Motor neuron (in vitro differentiated cells): ENCODE measurements around the gene SBNO1. TPM values are rescaled to one million over a fixed set of nuclear protein-coding genes. Genes with fewer than 3 reads are reported as not detected.
"Not testable (repeated sequence)": the region's sequence is repeated elsewhere in the genome, so short reads cannot be mapped to it uniquely, and the experiment has no call there.

Experiments used
- ATAC-seq, 8 experiments: fragments of 200-7000 bp; cut with Tn5 transposase; replicated peaks in 6 of 8; 2 replicates each; pipeline ENCODE4 v1.8.0; 2021; ENCODE audit warnings: mild to moderate bottlenecking in 8 of 8, moderate library complexity in 8 of 8
- H3K27ac ChIP-seq, 2 donors: fragments of 250-450 bp; sonication (Bioruptor Pico); 2 replicates each; pipeline ENCODE4 v1.9.0; 2021; ENCODE audit warnings: antibody characterized with exemption in 2 of 2, mild to moderate bottlenecking in 2 of 2, moderate library complexity in 1 of 2
- H3K4me1 ChIP-seq, 2 donors: fragments of 250-450 bp; sonication (Bioruptor Pico); replicated peaks in 1 of 2; 2 replicates each; pipeline ENCODE4 v1.6.1; 2021; ENCODE audit warnings: antibody characterized with exemption in 2 of 2, mild to moderate bottlenecking in 2 of 2, moderate library complexity in 1 of 2
- H3K4me3 ChIP-seq, 5 donors: fragments of 250-450 bp; sonication (Bioruptor Pico); 2 replicates each; pipeline ENCODE4 v1.9.0; 2021; ENCODE audit warnings: antibody characterized with exemption in 5 of 5, mild to moderate bottlenecking in 5 of 5, moderate library complexity in 4 of 5
- WGBS, 10 experiments: fragments of 450-650 bp; shearing (Covaris generic); methylation state at CpG; one replicate each; pipeline ENCODE4 v1.0.0; 2022; 5-methylcytosine and 5-hydroxymethylcytosine counted together
- in situ Hi-C, 9 experiments: fragments of 400-800 bp; cut with MboI; loops; one replicate each; pipeline ENCODE4 v1.15.0; 2021; ENCODE audit warnings: low sequenced_read_pairs in 9 of 9, low pct_unique_long_range_greater_than_20kb in 2 of 9; ENCODE audit not compliant: unreplicated experiment in 9 of 9
- total RNA-seq, 8 experiments: library from RNA; unstranded; fragments of 300-600 nt; gene quantifications; 2 replicates each; pipeline versions ENCODE4 v1.2.3 to v1.2.4, GENCODE V29; 2022

The SBNO1 gene
- total RNA-seq, 8 experiments from 2014 or later: 24.8 to 45.4 (median 31.3) TPM

DNA sequence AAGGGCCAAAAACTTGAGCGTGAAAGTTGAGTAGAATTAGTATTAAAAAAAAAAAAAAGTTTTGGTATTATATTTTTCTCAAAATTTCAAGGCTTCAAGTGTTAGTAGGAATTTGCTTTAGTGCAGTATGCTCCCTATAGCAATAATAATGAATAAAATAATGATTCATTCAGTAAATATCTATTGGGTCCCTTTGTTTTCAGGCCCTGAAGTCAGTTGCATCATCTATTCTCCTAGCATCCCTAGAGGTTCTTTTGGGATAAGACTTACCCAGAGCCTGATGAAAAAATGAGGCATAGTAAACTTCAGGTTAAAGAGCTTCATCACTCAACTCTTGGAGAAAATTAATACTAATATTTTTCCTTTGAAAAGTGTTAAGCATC is 20.3 kb upstream of the SBNO1 start:
- H3K4me3 ChIP-seq: peak overlapping the region; percentile 56 to 65 (median 60)
- peak overlapping the region in 1 of 2 donors; percentile 31 for H3K27ac ChIP-seq
- in situ Hi-C loops: no loop called here
- 0 to 20% (median 0%) methylated on average over 1 of the region's 1 CpG; no CpG with 5 or more reads in 4 of the 10 experiments for WGBS, 10 experiments
- ATAC-seq: no peak
- peaks cover 6 to 8% of the 10 kb centered on the region in 2 donors for H3K4me1 ChIP-seq

DNA sequence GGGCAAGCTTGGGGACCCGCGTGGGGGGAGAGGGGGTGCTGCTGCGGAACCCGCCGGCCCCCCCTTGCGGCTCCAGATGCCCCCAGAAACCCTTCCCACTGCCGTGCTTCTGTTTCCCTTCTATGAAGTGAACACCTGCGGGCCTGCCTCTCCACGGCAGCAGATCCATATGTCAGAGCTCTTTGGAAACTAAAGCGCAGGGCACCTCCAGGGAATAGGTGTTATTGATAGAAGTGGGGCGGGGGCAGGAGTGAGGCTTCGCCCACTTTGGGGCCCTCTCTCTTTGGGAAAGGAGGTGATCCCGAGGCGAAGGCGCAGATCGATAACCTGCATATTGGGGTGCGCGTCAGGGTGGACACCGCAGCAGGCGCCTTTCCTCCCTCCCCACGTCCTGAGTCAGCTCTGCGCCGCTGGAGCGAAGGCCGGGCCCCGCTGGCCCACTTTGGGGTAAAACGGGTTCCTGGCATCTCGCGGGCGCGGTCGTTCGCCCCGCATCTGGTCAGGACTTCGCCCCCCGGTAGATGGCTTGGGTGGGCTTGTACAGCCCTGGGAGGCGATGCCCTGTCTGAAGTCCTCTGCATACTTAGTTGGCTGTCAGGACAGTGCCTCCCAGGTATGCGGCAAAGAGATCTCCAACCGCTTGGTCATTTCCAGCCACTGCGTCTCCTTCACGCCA is 19.8 kb upstream of the SBNO1 start:
- peak in 1 of 8 experiments; percentile 2 for ATAC-seq
- in situ Hi-C loops: no loop called here
- peak overlapping the region; percentile 56 to 65 (median 60) for H3K4me3 ChIP-seq
- peaks cover 6 to 7% of the 10 kb centered on the region in 2 donors for H3K4me1 ChIP-seq
- WGBS, 10 experiments: 0 to 3% (median 0%) methylated on average over 1 to 19 of the region's 41 CpGs; no CpG with 5 or more reads in 3 of the 10 experiments
- peak overlapping the region; percentile 25 to 31 for H3K27ac ChIP-seq

DNA sequence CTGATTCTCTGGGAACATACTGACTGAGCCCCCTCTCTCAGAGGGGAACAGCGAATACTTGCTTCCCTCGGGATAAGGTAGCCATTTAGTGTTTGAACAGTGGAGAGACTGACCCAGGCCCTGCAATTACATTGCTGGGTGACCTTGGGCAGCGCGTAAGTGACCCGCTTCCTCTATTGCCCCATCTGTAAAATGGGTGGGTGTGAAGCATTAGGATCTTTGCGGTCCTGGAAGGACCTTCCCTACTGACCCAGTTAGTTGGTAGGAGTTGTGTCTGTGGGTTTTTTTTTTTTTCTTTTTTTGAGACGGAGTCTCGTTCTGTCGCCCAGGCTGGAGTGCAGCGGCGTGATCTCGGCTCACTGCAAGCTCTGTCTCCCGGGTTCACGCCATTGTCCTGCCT is 18.0 kb upstream of the SBNO1 start:
- H3K4me1 ChIP-seq: peaks cover under 1 to 3% of the 10 kb centered on the region in 2 donors
- 80 to 100% (median 93%) methylated on average over 1 to 6 of the region's 14 CpGs; no CpG with 5 or more reads in 5 of the 10 experiments for WGBS, 10 experiments
- no peak for ATAC-seq
- H3K4me3 ChIP-seq: no peak overlapping the region
- in situ Hi-C loops: no loop called here
- no peak overlapping the region for H3K27ac ChIP-seq

DNA sequence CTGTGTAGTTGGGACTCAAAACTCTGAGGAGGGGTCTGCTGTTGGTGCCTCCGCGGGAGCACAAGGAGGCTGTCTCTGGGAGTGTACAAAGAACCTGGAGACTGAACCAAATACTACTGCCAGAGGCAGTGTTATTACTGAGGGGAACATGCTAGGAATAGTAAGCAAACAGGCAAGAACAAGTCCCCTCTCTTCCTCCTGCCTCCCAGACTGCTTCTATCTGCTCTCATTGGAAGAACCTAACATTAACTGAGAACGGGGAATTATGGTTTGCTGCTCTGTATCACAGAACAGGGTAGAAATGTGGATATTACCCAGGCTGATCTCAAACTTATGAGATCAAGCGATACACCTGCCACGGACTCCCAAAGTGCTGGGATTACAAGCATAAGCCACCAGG is 14.7 kb upstream of the SBNO1 start:
- H3K27ac ChIP-seq: no peak overlapping the region
- no peaks in the 10 kb centered on the region for H3K4me1 ChIP-seq
- H3K4me3 ChIP-seq: no peak overlapping the region
- 83 to 100% (median 90%) methylated on average over 1 to 5 of the region's 5 CpGs; no CpG with 5 or more reads in 4 of the 10 experiments for WGBS, 10 experiments
- ATAC-seq: no peak
- in situ Hi-C loops: no loop called here

DNA sequence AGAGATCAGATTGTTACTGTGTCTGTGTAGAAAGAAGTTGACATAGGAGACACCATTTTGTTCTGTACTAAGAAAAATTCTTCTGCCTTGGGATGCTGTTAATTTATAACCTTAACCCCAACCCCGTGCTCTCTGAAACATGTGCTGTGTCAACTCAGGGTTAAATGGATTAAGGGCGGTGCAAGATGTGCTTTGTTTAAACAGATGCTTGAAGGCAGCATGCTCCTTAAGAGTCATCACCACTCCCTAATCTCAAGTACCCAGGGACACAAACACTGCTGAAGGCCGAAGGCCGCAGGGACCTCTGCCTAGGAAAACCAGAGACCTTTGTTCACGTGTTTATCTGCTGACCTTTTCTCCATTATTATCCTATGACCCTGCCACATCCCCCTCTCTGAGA is 7.8 kb upstream of the SBNO1 start:
- H3K27ac ChIP-seq, ATAC-seq, in situ Hi-C loops, H3K4me3 ChIP-seq, H3K4me1 ChIP-seq: not testable (repeated sequence)
- 17 to 60% (median 59%) methylated on average over 1 to 2 of the region's 5 CpGs; no CpG with 5 or more reads in 7 of the 10 experiments for WGBS, 10 experiments

DNA sequence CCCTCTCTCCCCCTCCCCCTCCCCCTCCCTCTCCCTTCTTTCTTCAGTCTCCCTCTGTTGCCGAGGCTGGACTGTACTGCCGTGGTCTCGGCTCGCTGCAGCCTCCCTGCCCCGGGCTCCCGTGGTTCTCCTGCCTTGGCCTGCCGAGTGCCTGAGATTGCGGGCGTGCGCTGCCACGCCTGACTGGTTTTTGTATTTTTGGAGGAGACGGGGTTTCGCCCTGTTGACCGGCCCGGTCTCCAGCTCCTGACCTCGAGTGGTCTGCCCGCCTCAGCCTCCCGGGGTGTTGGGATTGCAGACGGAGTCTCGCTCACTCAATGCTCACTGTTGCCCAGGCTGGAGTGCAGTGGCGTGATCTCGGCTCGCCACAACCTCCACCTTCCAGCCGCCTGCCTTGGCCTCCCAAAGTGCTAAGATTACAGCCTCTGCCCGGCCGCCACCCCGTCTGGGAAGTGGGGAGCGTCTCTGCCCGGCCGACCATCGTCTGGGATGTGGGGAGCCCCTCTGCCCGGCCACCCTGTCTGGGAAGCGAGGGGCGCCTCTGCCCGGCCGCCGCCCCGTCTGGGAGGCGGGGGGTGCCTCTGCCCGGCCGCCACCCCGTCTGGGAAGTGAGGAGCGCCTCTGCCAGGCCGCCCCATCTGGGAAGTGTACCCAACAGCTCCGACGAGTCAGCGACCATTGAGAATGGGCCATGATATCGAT is 7.2 kb upstream of the SBNO1 start:
- H3K4me3 ChIP-seq, H3K4me1 ChIP-seq, ATAC-seq, in situ Hi-C loops, H3K27ac ChIP-seq: not testable (repeated sequence)
- 75 to 93% (median 79%) methylated on average over 4 to 8 of the region's 48 CpGs; no CpG with 5 or more reads in 7 of the 10 experiments for WGBS, 10 experiments

DNA sequence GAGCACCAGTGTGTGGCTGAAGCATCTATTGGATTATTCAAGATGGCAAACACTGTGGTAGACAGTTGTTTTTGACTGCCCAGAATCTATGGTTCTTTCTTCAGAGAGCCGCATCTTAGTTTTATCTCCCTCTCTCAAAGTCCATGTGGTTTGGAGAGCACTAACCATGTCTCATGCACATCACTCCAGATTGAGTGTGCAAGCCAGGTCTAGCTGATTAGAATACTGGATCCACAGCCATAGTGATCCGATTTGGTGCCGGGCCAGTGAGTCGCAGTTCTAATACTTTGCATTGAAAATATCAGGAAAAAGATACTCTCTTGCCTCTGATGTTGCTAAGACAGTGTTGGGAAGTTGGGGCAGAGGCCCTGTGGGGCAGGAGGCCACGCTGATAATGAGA is 4.6 kb upstream of the SBNO1 start:
- H3K4me1 ChIP-seq: no peaks in the 10 kb centered on the region
- no peak for ATAC-seq
- H3K4me3 ChIP-seq: no peak overlapping the region
- no peak overlapping the region for H3K27ac ChIP-seq
- in situ Hi-C loops: no loop called here
- 80 to 100% (median 92%) methylated on average over 1 to 5 of the region's 5 CpGs; no CpG with 5 or more reads in 3 of the 10 experiments for WGBS, 10 experiments

DNA sequence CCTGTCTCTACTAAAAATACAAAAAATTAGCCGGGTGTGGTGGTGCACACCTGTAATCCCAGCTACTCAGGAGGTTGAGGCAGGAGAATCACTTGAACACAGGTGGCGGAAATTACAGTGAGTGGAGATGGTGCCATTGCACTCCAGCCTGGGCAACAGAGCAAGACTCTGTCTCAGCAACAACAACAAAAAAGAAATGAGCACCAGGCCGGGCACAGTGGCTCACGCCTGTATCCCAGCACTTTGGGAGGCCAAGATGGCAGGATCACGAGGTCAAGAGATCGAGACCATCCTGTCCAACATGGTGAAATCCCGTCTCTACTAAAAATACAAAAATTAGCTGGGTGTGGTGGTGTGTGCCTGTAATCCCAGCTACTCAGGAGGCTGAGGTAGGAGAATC is 3.8 kb upstream of the SBNO1 start:
- H3K4me1 ChIP-seq, H3K4me3 ChIP-seq, in situ Hi-C loops, ATAC-seq, H3K27ac ChIP-seq: not testable (repeated sequence)
- WGBS, 10 experiments: 60 to 100% (median 93%) methylated on average over 1 to 5 of the region's 7 CpGs; no CpG with 5 or more reads in 4 of the 10 experiments

DNA sequence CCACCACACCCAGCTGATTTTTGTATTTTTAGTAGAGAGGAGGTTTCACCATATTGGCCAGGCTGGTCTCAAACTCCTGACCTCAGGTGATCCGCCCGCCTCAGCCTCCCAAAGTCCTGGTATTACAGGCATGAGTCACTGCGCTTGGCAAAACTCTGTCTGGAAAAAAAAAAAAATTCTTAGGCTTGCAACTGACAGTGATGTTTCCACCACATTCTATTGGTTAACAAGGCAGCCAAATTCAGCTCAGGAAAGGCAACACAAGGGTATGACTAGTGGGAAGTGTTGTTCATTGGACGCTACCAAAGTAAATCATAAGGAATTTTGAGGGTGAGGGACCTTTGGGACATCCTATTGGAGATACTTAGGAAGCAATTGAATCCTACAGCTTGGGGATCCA is 2.9 kb upstream of the SBNO1 start:
- in situ Hi-C loops: no loop called here
- H3K4me3 ChIP-seq: no peak overlapping the region
- WGBS, 10 experiments: 92 to 100% (median 100%) methylated on average over 1 to 4 of the region's 4 CpGs; no CpG with 5 or more reads in 4 of the 10 experiments
- peaks cover 3 to 7% of the 10 kb centered on the region in 2 donors for H3K4me1 ChIP-seq
- no peak overlapping the region for H3K27ac ChIP-seq
- ATAC-seq: no peak

DNA sequence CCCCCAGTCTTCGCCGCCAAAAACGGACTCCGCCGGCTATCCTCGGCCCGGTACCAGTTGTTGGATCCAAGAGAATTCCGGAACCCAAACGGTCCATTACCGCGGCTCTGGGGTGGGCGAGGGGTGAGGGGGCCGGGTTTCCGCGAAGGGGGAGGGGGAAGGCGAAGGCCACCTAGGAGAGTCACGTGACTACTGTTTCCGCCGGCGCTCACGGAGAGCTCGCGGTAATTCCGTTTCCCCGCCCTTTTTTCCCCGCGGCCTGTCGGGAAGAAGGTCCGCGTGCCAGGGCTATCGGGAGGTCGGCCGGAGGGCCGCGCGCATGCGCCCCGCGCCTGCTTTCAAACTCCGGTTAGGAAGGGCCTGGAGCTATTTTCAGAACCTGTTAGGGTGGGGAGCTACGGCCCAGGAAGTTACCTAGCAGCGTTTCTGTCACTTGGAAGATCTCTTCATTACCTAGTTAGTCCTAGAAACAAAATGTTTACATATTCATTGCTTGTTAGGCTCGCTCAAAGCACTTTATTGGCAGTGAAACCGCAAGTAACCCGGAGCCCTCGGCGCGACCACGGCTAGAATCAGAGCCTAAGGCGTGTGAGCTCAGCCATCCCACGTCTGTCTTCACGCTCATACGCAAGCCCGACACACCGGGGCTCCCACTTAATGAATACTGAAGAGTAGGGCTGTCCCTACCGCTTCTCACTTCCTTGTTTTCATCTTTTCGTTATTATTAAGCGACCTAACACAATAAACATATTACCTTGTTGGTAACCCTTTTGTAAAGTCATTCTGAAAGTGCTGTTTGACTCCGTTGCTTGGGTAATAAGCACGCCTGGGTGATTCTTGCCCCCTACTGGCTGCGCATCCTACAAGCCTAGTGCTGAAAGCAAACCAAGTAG is 624 bp upstream of the SBNO1 start:
- Histone ChIP-seq H3K4me3 (peak overlapping the region; percentile 60 to 96 (median 75)), H3K4me1 (peaks cover 3 to 7% of the 10 kb centered on the region in 2 donors), H3K27ac (peak overlapping the region; percentile 99)
- in situ Hi-C loops: no loop called here
- 0 to 8% (median 1%) methylated on average over 2 to 39 of the region's 61 CpGs; no CpG with 5 or more reads in 3 of the 10 experiments for WGBS, 10 experiments
- ATAC-seq: peak; percentile 75 to 90 (median 86)

DNA sequence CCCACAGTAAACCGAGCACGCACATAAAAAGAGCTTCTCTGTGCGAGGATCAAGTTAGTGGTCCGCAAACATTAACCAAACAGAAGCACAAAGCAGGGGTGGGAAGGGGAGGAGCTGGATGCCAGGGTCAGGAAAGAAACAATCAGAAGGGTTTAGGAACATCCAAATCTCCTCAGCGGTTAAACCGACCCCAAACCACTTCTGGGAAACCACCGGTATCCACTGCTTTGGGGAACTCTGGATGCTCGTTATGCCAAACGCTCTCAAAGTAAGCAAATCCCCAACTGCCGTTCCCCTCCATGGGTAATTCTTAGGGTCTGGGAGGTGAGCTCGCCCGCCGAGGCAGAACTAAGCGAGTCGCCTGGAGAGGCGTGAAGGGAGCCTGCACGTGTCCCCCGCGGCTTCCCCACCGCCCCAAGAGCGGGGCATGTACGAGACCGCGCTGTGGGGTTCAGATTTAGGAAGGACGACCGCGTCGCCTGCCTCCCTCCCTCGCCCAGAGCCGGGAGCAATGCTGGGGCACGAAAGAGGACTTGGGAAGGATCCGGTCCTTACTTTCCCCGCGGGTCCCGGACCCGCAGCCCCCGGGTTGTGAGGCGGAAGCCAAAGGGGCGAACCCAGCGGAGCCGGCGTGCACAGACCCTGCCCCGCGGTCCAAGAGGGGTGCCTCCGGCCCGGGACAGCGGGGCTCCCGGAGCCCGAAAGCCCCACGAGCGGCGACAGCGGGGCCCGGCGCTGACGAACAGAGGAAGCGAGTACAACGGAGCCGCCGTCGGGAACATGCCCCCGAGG is 711 bp downstream of the SBNO1 start:
- peak overlapping the region; percentile 99 for H3K27ac ChIP-seq
- peak overlapping the region; percentile 60 to 96 (median 75) for H3K4me3 ChIP-seq
- H3K4me1 ChIP-seq: peaks cover 3 to 7% of the 10 kb centered on the region in 2 donors
- WGBS, 10 experiments: 0 to 5% (median 0%) methylated on average over 2 to 11 of the region's 62 CpGs; no CpG with 5 or more reads in 2 of the 10 experiments
- in situ Hi-C loops: no loop called here
- ATAC-seq: peak in 7 of 8 experiments; percentile 0 to 19 (median 1)

DNA sequence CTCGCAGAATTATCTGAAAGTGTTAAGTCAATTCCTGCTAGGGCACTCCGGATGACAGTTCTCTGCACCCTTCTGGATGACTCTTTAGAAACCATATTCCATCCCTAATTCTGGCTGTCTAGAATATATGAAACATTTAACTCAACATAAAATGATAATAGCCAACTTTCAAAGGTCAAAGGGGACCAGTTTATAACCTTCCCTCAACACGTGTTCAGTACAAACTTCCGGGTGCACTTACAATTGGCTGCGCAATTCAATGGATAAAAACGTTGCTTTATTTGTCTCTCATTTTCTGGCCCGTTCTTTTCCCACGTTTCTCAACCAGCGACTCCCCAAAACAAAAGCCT is 1.3 kb downstream of the SBNO1 start:
- ATAC-seq: peak in 1 of 8 experiments; percentile 1
- in situ Hi-C loops: no loop called here
- Histone ChIP-seq H3K4me3 (peak overlapping the region; percentile 60 to 96 (median 75)), H3K27ac (peak overlapping the region in 1 of 2 donors; percentile 99), H3K4me1 (peaks cover 3 to 7% of the 10 kb centered on the region in 2 donors)
- WGBS, 10 experiments: 0 to 71% (median 3%) methylated on average over 1 to 9 of the region's 9 CpGs
